Activated B cell treated with CpG ODN at 0.5 μM for 24 hours (primary cell): ENCODE results near the gene AQP1. TPM values are rescaled to one million over a fixed set of nuclear protein-coding genes. Genes with fewer than 3 reads are reported as not detected.

ENCODE experiments used
- ATAC-seq: fragments of 200-7000 bp; cut with Tn5 transposase; one replicate; pipeline ENCODE4 v1.10.0; 2021; ENCODE audit warnings: low read depth, mild to moderate bottlenecking, moderate library complexity
- CTCF ChIA-PET: fragments of 350-600 bp; sonication (Branson Sonifier 250); formaldehyde crosslinking; loops from one replicate; lab custom pipeline; 2021; ENCODE audit warnings: antibody characterized with exemption; lab: Charles Lee
- POLR2A ChIA-PET: fragments of 350-600 bp; sonication (Branson Sonifier 250); formaldehyde crosslinking; loops from one replicate; lab custom pipeline; 2021; ENCODE audit warnings: antibody characterized with exemption; lab: Charles Lee
- DNase-seq: peaks from one replicate; pipeline ENCODE4 v3.0.0; 2022
- H3K27ac Mint-ChIP-seq: one replicate; pipeline ENCODE4 v1.8.0; 2020; ENCODE audit warnings: mixed read lengths
- H3K27me3 Mint-ChIP-seq: one replicate; pipeline ENCODE4 v1.8.0; 2021; ENCODE audit warnings: mixed read lengths
- H3K36me3 Mint-ChIP-seq: one replicate; pipeline ENCODE4 v1.8.0; 2021; ENCODE audit warnings: low read depth, mixed read lengths
- H3K4me1 Mint-ChIP-seq: one replicate; pipeline ENCODE4 v1.8.0; 2021; ENCODE audit warnings: mixed read lengths
- H3K4me3 Mint-ChIP-seq: one replicate; pipeline ENCODE4 v1.8.0; 2020; ENCODE audit warnings: mild to moderate bottlenecking, mixed read lengths
- H3K9me3 Mint-ChIP-seq: one replicate; pipeline ENCODE4 v1.8.0; 2020; ENCODE audit warnings: mixed read lengths
- intact Hi-C: fragments of 100-400 bp; cut with micrococcal nuclease; formaldehyde crosslinking; loops from one replicate; pipeline ENCODE4 v1.15.1; 2024
- total RNA-seq: library from RNA; stranded (reverse); gene quantifications from 2 replicates; pipeline ENCODE4 v1.2.3, GENCODE V29; 2022
- TF ChIP-seq, protein P1 (sequence below): fragments of 200-600 bp; IDR thresholded peaks from one replicate; pipeline ENCODE4 v1.8.0; 2022; ENCODE audit warnings: antibody characterized with exemption, mild to moderate bottlenecking

AQP1 gene
- total RNA-seq, 1 donor from 2014 or later = 0.44 TPM

DNA sequence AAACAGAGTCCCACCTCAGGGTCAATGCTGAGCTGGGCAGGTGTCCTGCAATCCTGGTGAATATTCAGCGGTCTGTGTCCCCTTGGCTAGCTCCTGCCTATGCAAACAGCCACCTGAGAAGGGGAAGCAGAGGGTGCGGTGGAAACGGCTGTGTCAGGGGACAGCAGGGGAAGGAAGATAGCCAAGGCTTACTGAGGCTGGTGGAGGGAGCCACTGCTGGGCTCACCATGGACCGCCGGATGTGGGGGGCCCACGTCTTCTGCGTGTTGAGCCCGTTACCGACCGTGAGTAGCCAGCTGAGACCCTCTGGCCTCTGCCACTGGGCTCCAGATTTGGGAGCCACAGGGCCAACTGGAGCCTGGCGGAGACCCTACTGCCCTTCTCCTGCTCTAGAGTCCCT lies 52.2 kb downstream of the AQP1 start, which contains the start of gene GHRHR:
TSS of gene GHRHR (plus strand) at position 112 of the 400 bp plus-strand sequence. CDS start at position 228, 116 bp downstream.
- no peaks in the 10 kb centered on the region for H3K9me3 Mint-ChIP-seq
- TF ChIP-seq, protein P1, sequence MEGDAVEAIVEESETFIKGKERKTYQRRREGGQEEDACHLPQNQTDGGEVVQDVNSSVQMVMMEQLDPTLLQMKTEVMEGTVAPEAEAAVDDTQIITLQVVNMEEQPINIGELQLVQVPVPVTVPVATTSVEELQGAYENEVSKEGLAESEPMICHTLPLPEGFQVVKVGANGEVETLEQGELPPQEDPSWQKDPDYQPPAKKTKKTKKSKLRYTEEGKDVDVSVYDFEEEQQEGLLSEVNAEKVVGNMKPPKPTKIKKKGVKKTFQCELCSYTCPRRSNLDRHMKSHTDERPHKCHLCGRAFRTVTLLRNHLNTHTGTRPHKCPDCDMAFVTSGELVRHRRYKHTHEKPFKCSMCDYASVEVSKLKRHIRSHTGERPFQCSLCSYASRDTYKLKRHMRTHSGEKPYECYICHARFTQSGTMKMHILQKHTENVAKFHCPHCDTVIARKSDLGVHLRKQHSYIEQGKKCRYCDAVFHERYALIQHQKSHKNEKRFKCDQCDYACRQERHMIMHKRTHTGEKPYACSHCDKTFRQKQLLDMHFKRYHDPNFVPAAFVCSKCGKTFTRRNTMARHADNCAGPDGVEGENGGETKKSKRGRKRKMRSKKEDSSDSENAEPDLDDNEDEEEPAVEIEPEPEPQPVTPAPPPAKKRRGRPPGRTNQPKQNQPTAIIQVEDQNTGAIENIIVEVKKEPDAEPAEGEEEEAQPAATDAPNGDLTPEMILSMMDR = no peak
- peaks cover 2% of the 10 kb centered on the region for H3K27me3 Mint-ChIP-seq
- POLR2A ChIA-PET = no interaction called here
- H3K4me1 Mint-ChIP-seq = peaks cover 6% of the 10 kb centered on the region
- H3K36me3 Mint-ChIP-seq = no peaks in the 10 kb centered on the region
- no peak for ATAC-seq
- H3K27ac Mint-ChIP-seq = no peak within 1 kb of the TSS
- intact Hi-C loops = no loop called here
- CTCF ChIA-PET = no interaction called here
- no peak for DNase-seq
- H3K4me3 Mint-ChIP-seq = no peak within 1 kb of the TSS

DNA sequence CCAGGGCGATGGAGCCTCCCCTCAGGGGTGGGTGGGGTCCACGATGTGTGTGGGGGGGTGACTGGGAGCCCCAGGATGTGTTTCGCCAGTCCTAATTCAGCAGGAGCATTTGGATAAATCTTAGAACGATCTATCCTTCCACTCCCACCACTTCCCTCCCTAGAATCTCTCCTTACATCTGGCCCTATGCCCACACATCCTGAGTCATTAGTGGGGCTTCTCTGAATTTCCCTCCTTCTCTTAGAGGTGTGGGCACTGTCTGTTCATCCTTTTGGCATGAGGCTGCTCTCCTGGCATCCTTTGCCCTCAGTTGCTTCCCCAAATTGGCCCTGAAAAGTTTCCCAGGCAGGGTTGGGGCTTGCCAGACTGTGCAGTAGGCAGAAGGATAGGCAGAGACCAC lies 53.7 kb downstream of the AQP1 start:
- H3K36me3 Mint-ChIP-seq = no peaks in the 10 kb centered on the region
- ATAC-seq = no peak

DNA sequence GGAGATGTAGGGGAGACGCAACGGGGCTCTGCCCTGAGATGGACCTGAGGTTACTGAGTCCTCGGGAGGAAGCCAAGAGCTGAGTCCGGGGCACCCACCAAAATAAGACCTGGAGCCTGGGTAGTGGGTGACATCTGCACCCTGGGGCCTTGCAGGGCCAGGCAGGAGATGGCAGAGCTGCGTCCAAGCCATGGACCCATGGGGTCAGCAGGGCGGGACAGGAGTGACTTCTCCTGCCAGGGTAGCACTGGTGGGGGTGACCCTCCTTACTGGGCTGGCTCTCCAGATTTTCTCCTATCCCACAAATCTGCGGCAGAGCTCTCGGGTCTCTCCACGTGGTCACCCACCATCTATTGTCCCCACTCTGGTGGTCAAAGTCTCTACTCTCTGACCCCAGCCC lies 54.2 kb downstream of the AQP1 start:
- ATAC-seq = no peak
- no peaks in the 10 kb centered on the region for H3K36me3 Mint-ChIP-seq
- intact Hi-C loops = no loop called here
- no peak overlapping the region for H3K27ac Mint-ChIP-seq
- TF ChIP-seq, protein P1 = no peak
- CTCF ChIA-PET = no interaction called here
- no peak overlapping the region for H3K4me3 Mint-ChIP-seq
- DNase-seq = no peak
- H3K27me3 Mint-ChIP-seq = peaks cover 2% of the 10 kb centered on the region
- no peaks in the 10 kb centered on the region for H3K9me3 Mint-ChIP-seq
- POLR2A ChIA-PET = no interaction called here
- H3K4me1 Mint-ChIP-seq = peaks cover 15% of the 10 kb centered on the region

More for the DNA sequence above, 53.7 kb downstream of the AQP1 start:
- TF ChIP-seq, protein P1 = no peak
- intact Hi-C loops = no loop called here
- no peaks in the 10 kb centered on the region for H3K9me3 Mint-ChIP-seq
- no peak overlapping the region for H3K4me3 Mint-ChIP-seq
- DNase-seq = no peak
- no peak overlapping the region for H3K27ac Mint-ChIP-seq
- H3K4me1 Mint-ChIP-seq = peaks cover 12% of the 10 kb centered on the region
- H3K27me3 Mint-ChIP-seq = peaks cover 2% of the 10 kb centered on the region
- CTCF ChIA-PET = no interaction called here
- POLR2A ChIA-PET = interaction anchor here (0.6 kb wide), 1 partner anchor 617 kb away, joined by 5 read pairs; no protein-coding TSS in a partner anchor

DNA sequence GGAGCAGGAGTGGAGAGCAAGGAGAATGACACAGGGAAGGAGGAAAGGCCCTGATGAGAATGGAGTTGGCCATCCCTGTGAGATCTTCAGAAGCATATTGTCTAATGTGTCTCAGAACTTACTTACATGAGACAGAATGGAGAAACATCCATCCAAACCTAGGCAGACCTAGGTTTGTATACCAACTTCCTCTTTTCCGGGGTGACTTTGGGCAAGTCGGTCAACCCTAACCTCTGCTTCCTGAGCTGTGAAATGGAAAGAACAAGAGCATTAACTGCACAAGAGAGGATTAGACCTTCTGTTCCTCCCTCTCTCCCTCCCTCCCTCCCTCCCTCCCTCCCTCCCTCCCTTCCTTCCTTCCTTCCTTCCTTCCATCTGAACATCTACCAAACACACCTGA lies 56.6 kb downstream of the AQP1 start:
- intact Hi-C loops = no loop called here
- TF ChIP-seq, protein P1 = no peak
- Mint-ChIP-seq H3K27me3 (peaks cover 4% of the 10 kb centered on the region), H3K4me3 (no peak overlapping the region), H3K4me1 (peaks cover 20% of the 10 kb centered on the region), H3K9me3 (no peaks in the 10 kb centered on the region), H3K27ac (no peak overlapping the region), H3K36me3 (no peaks in the 10 kb centered on the region)
- ATAC-seq (peak; percentile 25), DNase-seq (no peak)
- ChIA-PET POLR2A (no interaction called here), CTCF (interaction anchor here (2.0 kb wide), 1 partner anchor 15 kb away, joined by 7 read pairs; no protein-coding TSS in a partner anchor)

DNA sequence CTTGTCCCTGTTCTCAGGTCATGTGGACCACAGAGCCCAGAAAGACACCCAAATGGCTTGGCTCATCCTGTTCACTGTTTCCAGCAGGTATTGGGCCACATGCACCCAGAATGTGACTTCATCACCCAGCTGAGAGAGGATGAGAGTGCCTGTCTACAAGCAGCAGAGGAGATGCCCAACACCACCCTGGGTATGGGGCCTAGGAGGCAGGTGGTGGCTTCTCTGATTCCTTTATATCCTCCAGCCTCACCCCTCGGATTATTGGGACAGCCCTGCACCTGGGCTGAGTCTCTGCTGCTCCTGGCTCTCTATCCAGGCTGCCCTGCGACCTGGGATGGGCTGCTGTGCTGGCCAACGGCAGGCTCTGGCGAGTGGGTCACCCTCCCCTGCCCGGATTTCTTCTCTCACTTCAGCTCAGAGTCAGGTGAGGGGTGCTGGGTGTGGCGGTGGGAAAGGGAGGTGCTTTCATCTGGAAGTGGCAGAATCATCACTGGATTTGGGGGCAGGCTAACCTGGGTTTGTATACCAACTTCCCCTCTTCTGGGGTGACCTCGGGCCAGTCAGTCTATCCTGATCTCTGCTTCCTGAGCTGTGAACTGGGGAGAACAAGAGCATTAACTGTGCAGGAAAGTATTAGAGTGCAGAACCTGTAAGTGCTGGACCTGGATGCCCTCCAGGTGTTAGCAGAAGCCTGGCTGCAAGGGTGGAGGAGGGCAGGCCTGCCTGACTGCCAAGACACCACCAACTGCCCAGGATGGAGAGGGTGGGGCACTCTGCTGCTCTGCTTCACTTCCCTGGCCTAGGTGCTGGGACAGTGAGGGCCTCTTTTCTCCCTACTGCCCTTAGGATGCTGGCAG lies 57.3 kb downstream of the AQP1 start:
- Mint-ChIP-seq H3K36me3 (no peaks in the 10 kb centered on the region), H3K9me3 (no peaks in the 10 kb centered on the region), H3K4me3 (no peak overlapping the region), H3K27me3 (peaks cover 4% of the 10 kb centered on the region), H3K27ac (no peak overlapping the region), H3K4me1 (peaks cover 20% of the 10 kb centered on the region)
- TF ChIP-seq, protein P1 = no peak
- no peak for ATAC-seq
- POLR2A ChIA-PET = no interaction called here
- CTCF ChIA-PET = interaction anchor here (2.0 kb wide), 1 partner anchor 14 kb away, joined by 7 read pairs; no protein-coding TSS in a partner anchor
- intact Hi-C loops = no loop called here
- no peak for DNase-seq
